HepG2 (cell line): ENCODE measurements around the gene SLC9A1. TPM values are rescaled to one million over a fixed set of nuclear protein-coding genes. Genes with fewer than 3 reads are reported as not detected.

ENCODE experiments used
- ARID5B ChIP-seq: IDR thresholded peaks from 2 replicates; pipeline ENCODE4 v1.4.0; 2020; ENCODE audit warnings: mild to moderate bottlenecking, missing genetic modification reagents
- BHLHE40 ChIP-seq: IDR thresholded peaks from 2 replicates; pipeline ENCODE4 v1.6.1; 2011; ENCODE audit warnings: low read length, improper control_type of control experiment
- HDAC1 ChIP-seq: sonication (generic); formaldehyde crosslinking; IDR thresholded peaks from 2 replicates; pipeline ENCODE4 v1.5.1; 2020; ENCODE audit warnings: mild to moderate bottlenecking, missing genetic modification reagents
- HOXA3 ChIP-seq: sonication (generic); formaldehyde crosslinking; IDR thresholded peaks from 2 replicates; pipeline ENCODE4 v1.5.0; 2020; ENCODE audit warnings: missing genetic modification reagents
- JUND ChIP-seq: sonication (generic); formaldehyde crosslinking; IDR thresholded peaks from 2 replicates; pipeline ENCODE4 v1.8.0; 2022; ENCODE audit warnings: mild to moderate bottlenecking, missing genetic modification reagents
- LBX2 ChIP-seq: sonication (generic); formaldehyde crosslinking; IDR thresholded peaks from 2 replicates; pipeline ENCODE4 v1.5.0; 2020; ENCODE audit warnings: missing genetic modification reagents, mild to moderate bottlenecking, borderline replicate concordance
- MATR3 ChIP-seq: sonication (generic); formaldehyde crosslinking; IDR thresholded peaks from 2 replicates; pipeline ENCODE4 v1.4.0; 2020; ENCODE audit warnings: missing genetic modification reagents
- MLLT10 ChIP-seq: sonication (generic); formaldehyde crosslinking; IDR thresholded peaks from 2 replicates; pipeline ENCODE4 v1.4.0; 2020; ENCODE audit warnings: missing genetic modification reagents
- NFIB ChIP-seq: sonication (generic); formaldehyde crosslinking; IDR thresholded peaks from 2 replicates; pipeline ENCODE4 v1.9.0; 2021; ENCODE audit warnings: missing genetic modification reagents, mild to moderate bottlenecking, borderline replicate concordance
- NONO ChIP-seq, 2 experiments: fragments of 450-650 bp in 1 of 2; sonication (generic) in 1 of 2; formaldehyde crosslinking in 1 of 2; IDR thresholded peaks in 1 of 2; conservative IDR thresholded peaks in 1 of 2; 2 replicates each; pipeline versions ENCODE4 v1.6.1 to v1.8.0; 2017 to 2022; ENCODE audit warnings: mild to moderate bottlenecking in 1 of 2, missing genetic modification reagents in 1 of 2, moderate library complexity in 1 of 2
- NR0B2 ChIP-seq: sonication (generic); formaldehyde crosslinking; IDR thresholded peaks from 2 replicates; pipeline ENCODE4 v1.4.0; 2020; ENCODE audit warnings: mild to moderate bottlenecking, missing genetic modification reagents
- SAP130 ChIP-seq: IDR thresholded peaks from 2 replicates; pipeline ENCODE4 v1.6.1; 2016; ENCODE audit warnings: low read depth
- SCMH1 ChIP-seq: sonication (generic); formaldehyde crosslinking; IDR thresholded peaks from 2 replicates; pipeline ENCODE4 v1.9.0; 2021; ENCODE audit warnings: missing genetic modification reagents, mild to moderate bottlenecking, borderline replicate concordance
- SIN3B ChIP-seq: fragments of 150-350 bp; IDR thresholded peaks from 2 replicates; pipeline ENCODE4 v1.6.1; 2014; ENCODE audit warnings: low read length
- TEAD3 ChIP-seq: optimal IDR thresholded peaks from 2 replicates; pipeline ENCODE3; 2016; ENCODE audit warnings: borderline replicate concordance
- WIZ ChIP-seq: sonication (generic); formaldehyde crosslinking; IDR thresholded peaks from 2 replicates; pipeline ENCODE4 v1.5.1; 2020; ENCODE audit warnings: mild to moderate bottlenecking, missing genetic modification reagents
- ZBTB33 ChIP-seq: sonication (generic); formaldehyde crosslinking; IDR thresholded peaks from 2 replicates; pipeline ENCODE4 v1.4.0; 2020; ENCODE audit warnings: missing genetic modification reagents
- ZNF574 ChIP-seq: sonication (generic); formaldehyde crosslinking; IDR thresholded peaks from 2 replicates; pipeline ENCODE4 v1.4.0; 2020; ENCODE audit warnings: missing genetic modification reagents
- ZSCAN31 ChIP-seq: sonication (generic); formaldehyde crosslinking; IDR thresholded peaks from 2 replicates; pipeline ENCODE4 v1.5.0; 2020; ENCODE audit warnings: low read depth, mild to moderate bottlenecking, missing genetic modification reagents
- polyA plus RNA-seq, 8 experiments: library from polyadenylated mRNA; depleted of rRNA in 3 of 8; stranded (reverse) in 7 of 8; unstranded in 1 of 8; fragments of >200 nt; fragmentation: Illumina TruSeq in 4 of 8; extraction: Trizol in 4 of 8; gene quantifications; 2 replicates each; pipeline versions ENCODE4 v1.2.1 to v1.2.3, GENCODE V29; 2011 to 2016; ENCODE audit warnings: low read depth in 4 of 8, missing spikeins in 1 of 8, mixed read lengths in 1 of 8; ENCODE audit not compliant: insufficient read depth in 1 of 8
- total RNA-seq, 5 experiments: library from RNA; depleted of rRNA; stranded (reverse); fragments of >200 nt; fragmentation: Illumina TruSeq; extraction: Trizol; gene quantifications; 2 replicates each; pipeline ENCODE4 v1.2.3, GENCODE V29; 2016; ENCODE audit warnings: low read depth in 1 of 5

SLC9A1 gene
- total and polyA plus RNA-seq, 2 of the 13 experiments (the other 11 are each of a cell fraction or from before 2014, with no cell fraction given) = 1.4 to 2.9 TPM

- TF ChIP-seq ZNF574 (CRISPR knock-in tag) = peak; percentile 39
- TF ChIP-seq NFIB = no peak
- TF ChIP-seq WIZ (CRISPR knock-in tag) = no peak
- no peak for TF ChIP-seq MLLT10 (CRISPR knock-in tag)
- no peak for TF ChIP-seq SIN3B
- TF ChIP-seq TEAD3 (CRISPR knock-in tag) = peak; percentile 68
- TF ChIP-seq SCMH1 (CRISPR knock-in tag) = no peak
- no peak for TF ChIP-seq NR0B2
- TF ChIP-seq ARID5B (CRISPR knock-in tag) = 0 out of 2 replicates have a peak, but pooled peaks have one; percentile 26
- 0 out of 2 replicates have a peak, but pooled peaks have one; percentile 18 for TF ChIP-seq JUND (CRISPR knock-in tag)
- peak; percentile 69 for TF ChIP-seq SAP130 (CRISPR knock-in tag)
- no peak for TF ChIP-seq HOXA3
- no peak for TF ChIP-seq MATR3 (CRISPR knock-in tag)
- 0 out of 2 replicates have a peak, but pooled peaks have one; percentile 13 for TF ChIP-seq BHLHE40
- no peak for TF ChIP-seq ZSCAN31 (CRISPR knock-in tag)
- TF ChIP-seq LBX2 (CRISPR knock-in tag) = no peak
- no peak for TF ChIP-seq NONO (IDR thresholded peaks at IDR 0.05)
- no peak for TF ChIP-seq NONO (CRISPR knock-in tag; conservative IDR thresholded peaks at IDR 0.05)
- no peak for TF ChIP-seq HDAC1 (CRISPR knock-in tag)
- 0 out of 2 replicates have a peak, but pooled peaks have one; percentile 35 for TF ChIP-seq ZBTB33 (CRISPR knock-in tag)
Measured at GRCh38 chr1:27111626-27112573, 43.0 kb downstream of the SLC9A1 start (continued).
